ENCODE results near the gene CLASRP.

DNA sequence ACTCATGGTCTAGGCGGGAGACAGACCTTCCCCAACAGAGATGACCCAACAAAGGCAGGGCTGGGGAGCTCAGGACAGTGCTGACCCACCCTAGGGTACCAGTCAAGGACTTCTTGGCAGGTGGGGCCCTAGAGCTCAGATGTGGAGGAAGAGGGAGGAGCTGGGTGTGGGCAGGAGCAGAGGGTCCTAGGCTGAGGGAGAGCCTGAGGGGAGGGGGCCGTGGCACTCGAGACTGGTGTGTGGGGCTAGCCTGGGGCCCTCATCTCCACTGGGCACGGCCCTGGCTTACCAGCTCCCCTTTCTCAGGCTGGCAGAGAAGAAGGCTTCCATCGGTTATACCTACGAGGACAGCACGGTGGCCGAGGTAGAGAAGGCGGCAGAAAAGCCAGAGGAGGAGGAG is 18.6 kb downstream of the CLASRP start:
- TF ChIP-seq, protein P1, sequence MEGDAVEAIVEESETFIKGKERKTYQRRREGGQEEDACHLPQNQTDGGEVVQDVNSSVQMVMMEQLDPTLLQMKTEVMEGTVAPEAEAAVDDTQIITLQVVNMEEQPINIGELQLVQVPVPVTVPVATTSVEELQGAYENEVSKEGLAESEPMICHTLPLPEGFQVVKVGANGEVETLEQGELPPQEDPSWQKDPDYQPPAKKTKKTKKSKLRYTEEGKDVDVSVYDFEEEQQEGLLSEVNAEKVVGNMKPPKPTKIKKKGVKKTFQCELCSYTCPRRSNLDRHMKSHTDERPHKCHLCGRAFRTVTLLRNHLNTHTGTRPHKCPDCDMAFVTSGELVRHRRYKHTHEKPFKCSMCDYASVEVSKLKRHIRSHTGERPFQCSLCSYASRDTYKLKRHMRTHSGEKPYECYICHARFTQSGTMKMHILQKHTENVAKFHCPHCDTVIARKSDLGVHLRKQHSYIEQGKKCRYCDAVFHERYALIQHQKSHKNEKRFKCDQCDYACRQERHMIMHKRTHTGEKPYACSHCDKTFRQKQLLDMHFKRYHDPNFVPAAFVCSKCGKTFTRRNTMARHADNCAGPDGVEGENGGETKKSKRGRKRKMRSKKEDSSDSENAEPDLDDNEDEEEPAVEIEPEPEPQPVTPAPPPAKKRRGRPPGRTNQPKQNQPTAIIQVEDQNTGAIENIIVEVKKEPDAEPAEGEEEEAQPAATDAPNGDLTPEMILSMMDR (IDR thresholded peaks at IDR 0.05) = no peak
- TF ChIP-seq ZFX (IDR thresholded peaks at IDR 0.05; ENCODE audit: borderline replicate concordance) = no peak
